ENCODE measurements around the gene MANBA.

The MANBA gene

DNA sequence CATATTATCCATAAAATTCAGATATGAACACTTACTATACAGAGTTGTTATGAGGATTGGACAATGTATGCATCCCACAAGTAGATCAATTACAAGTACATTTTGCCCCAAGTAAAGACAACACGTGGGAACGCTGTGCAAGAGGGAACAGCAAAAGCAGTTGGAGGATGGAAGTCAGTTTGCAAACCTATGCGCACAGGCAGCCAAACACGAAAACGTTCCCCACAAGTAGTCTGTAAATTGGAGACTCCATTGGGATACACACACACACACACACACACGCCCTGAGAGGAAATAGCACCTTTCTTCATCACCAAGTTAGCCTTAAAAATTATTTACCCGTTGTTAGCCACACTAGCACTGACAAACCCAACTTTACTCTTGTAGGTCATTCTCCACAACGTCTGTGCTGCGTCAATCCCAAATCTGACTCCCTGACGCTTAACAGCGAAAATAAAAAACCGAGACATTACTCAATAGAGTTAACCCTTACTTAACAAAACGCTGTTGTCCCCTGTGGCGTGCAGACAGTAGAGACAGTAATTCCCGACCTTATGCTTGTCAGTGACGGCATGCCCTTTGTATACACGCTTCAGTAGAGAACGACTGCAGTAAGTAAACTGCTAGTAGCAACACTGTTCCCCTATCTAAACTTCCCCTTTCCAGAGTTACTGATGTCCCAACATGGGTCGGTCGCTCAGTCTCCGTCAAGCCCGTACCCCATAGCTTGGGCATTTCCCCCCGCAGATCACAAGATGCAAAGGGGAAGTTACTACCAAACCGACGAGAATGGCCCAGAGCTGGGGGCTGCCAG, 730 bp downstream of the MANBA start:
- H2BK5ac ChIP-seq (ENCODE audit: low read depth, low read length, poor library complexity, severe bottlenecking), result no peak overlapping the region
- peak overlapping the region; percentile 69 to 71 for H3K4ac ChIP-seq (ENCODE audit: low read depth in 1 of 2, low read length in 2 of 2)
- H2AFZ ChIP-seq (ENCODE audit: low read depth, low read length), result peak overlapping the region; percentile 1
- no peak overlapping the region for H2AK5ac ChIP-seq (ENCODE audit: low read length, severe bottlenecking)
- H2BK120ac ChIP-seq (ENCODE audit: low read depth, low read length), result peak overlapping the region; percentile 89
- H3K4me2 ChIP-seq (ENCODE audit: low read length, poor library complexity, severe bottlenecking), result peak overlapping the region; percentile 77
- H3K27ac ChIP-seq (ENCODE audit: low read length, poor library complexity, severe bottlenecking), result no peak overlapping the region
- no peaks in the 10 kb centered on the region for H3K27me3 ChIP-seq (ENCODE audit: control insufficient read depth in 1 of 2, insufficient read depth in 1 of 2, low read length in 2 of 2)
- peak overlapping the region; percentile 70 to 94 for H3K4me3 ChIP-seq (ENCODE audit: insufficient read depth in 1 of 2, low read depth in 1 of 2, low read length in 2 of 2)
- no peak overlapping the region for H2BK12ac ChIP-seq (ENCODE audit: low read length in 2 of 2)
- no peaks in the 10 kb centered on the region for H3K36me3 ChIP-seq (ENCODE audit: control insufficient read depth in 1 of 2, insufficient read depth in 2 of 2, low read depth in 1 of 2, low read length in 2 of 2)
- under 1% methylated on average over 25 of the region's 25 CpGs for WGBS
- H3K23ac ChIP-seq (ENCODE audit: low read length in 2 of 2), result peak overlapping the region; percentile 1 to 49
- H3K79me1 ChIP-seq (replicated peaks; ENCODE audit: low read length, poor library complexity, severe bottlenecking), result peaks cover 11% of the 10 kb centered on the region
- H3K14ac ChIP-seq (ENCODE audit: low read length in 2 of 2), result peak overlapping the region in 1 of 2 experiments; percentile 78
- no peaks in the 10 kb centered on the region for H3K9me3 ChIP-seq (ENCODE audit: control insufficient read depth, low read length)
- peak overlapping the region; percentile 67 for H4K91ac ChIP-seq (ENCODE audit: low read length)
- peak overlapping the region; percentile 67 to 78 for H3K18ac ChIP-seq (ENCODE audit: low read depth in 1 of 2, low read length in 2 of 2)
- peak; percentile 90 for DNase-seq
- peak overlapping the region; percentile 10 for H4K8ac ChIP-seq (ENCODE audit: low read length)
- peak overlapping the region; percentile 66 for H2BK15ac ChIP-seq (ENCODE audit: low read depth, poor library complexity, severe bottlenecking)
- peak overlapping the region; percentile 95 for H3K9ac ChIP-seq (ENCODE audit: low read length)
- peaks cover 3% of the 10 kb centered on the region for H3K4me1 ChIP-seq (ENCODE audit: control insufficient read depth, insufficient read depth, low read depth, low read length)

DNA sequence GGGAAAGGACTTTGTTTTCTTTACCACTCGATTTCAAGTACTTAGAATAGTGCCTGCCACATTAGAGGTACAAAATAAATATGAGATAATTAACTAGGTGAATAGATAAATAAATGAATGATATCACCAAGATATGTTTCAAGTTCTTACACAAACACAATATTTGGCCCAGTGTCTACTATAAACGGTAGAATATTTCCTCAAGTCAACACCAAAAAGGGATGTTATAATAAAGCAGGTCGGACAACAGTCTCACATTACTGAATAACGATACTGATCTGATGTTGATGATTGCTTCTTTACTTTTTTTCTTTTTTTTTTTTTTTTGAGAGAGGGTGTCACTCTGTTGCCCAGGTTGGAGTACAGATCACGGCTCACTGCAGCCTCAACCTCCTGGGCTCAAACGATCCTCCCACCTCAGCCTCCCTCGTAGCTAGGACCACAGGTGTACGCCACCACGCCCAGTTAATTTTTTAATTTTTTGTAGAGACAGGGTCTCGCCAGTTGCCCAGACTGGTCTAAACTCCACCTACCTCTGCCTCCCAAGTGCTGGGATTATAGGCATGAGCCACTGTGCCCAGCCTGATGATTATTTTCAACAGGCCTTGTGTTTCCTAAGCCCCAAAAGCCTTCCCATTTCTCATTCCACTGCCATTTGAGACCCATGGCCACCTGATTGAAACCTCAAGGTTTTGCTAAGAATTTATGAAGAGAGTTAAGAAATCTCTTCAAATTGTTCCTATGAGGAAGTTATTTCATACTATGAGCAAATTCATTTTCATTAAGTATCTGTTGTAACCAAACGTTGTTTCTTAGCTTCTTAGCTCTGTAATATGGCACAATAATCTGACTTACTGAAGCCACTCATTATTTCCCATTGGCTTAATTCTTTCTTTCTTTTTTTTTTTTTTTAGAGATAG, 2.3 kb downstream of the MANBA start:
- Histone ChIP-seq H2BK5ac (ENCODE audit: low read depth, low read length, poor library complexity, severe bottlenecking) (no peak overlapping the region), H2AFZ (ENCODE audit: low read depth, low read length) (no peak overlapping the region), H2BK12ac (ENCODE audit: low read length in 2 of 2) (no peak overlapping the region), H3K27ac (ENCODE audit: low read length, poor library complexity, severe bottlenecking) (no peak overlapping the region), H4K8ac (ENCODE audit: low read length) (no peak overlapping the region), H2AK5ac (ENCODE audit: low read length, severe bottlenecking) (no peak overlapping the region), H3K18ac (ENCODE audit: low read depth in 1 of 2, low read length in 2 of 2) (no peak overlapping the region), H3K23ac (ENCODE audit: low read length in 2 of 2) (no peak overlapping the region), H3K4ac (ENCODE audit: low read depth in 1 of 2, low read length in 2 of 2) (no peak overlapping the region), H2BK15ac (ENCODE audit: low read depth, poor library complexity, severe bottlenecking) (no peak overlapping the region), H2BK120ac (ENCODE audit: low read depth, low read length) (no peak overlapping the region), H3K9me3 (ENCODE audit: control insufficient read depth, low read length) (no peaks in the 10 kb centered on the region), H4K91ac (ENCODE audit: low read length) (no peak overlapping the region), H3K4me1 (ENCODE audit: control insufficient read depth, insufficient read depth, low read depth, low read length) (peaks cover 3% of the 10 kb centered on the region), H3K79me1 (replicated peaks; ENCODE audit: low read length, poor library complexity, severe bottlenecking) (peaks cover 13% of the 10 kb centered on the region), H3K4me2 (ENCODE audit: low read length, poor library complexity, severe bottlenecking) (no peak overlapping the region), H3K9ac (ENCODE audit: low read length) (no peak overlapping the region), H3K4me3 (ENCODE audit: insufficient read depth in 1 of 2, low read depth in 1 of 2, low read length in 2 of 2) (no peak overlapping the region), H3K14ac (ENCODE audit: low read length in 2 of 2) (no peak overlapping the region), H3K36me3 (ENCODE audit: control insufficient read depth in 1 of 2, insufficient read depth in 2 of 2, low read depth in 1 of 2, low read length in 2 of 2) (no peaks in the 10 kb centered on the region), H3K27me3 (ENCODE audit: control insufficient read depth in 1 of 2, insufficient read depth in 1 of 2, low read length in 2 of 2) (no peaks in the 10 kb centered on the region)
- 97% methylated on average over 8 of the region's 11 CpGs for WGBS
- DNase-seq, result no peak

DNA sequence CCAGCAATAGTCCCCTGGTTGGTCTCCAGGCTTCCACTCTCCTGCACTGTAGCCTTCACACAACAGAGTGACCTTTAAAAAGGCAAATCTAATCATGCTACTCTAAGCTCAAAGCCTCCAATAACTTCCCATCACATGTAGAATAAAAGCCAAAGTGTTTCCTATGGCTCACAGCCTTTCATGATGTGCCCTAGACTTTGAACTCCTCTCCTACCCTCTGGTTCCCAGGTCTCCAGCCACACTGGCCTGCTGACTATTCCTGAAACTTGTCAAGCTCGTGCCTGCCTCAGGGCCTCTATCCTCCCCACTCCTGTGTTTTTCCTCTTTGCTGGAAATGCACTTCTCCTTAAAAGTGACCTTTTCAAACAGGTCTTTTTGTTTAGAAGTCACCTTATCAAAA, 3.1 kb downstream of the MANBA start:
- Histone ChIP-seq H2BK120ac (ENCODE audit: low read depth, low read length) (no peak overlapping the region), H3K14ac (ENCODE audit: low read length in 2 of 2) (no peak overlapping the region), H2AK5ac (ENCODE audit: low read length, severe bottlenecking) (no peak overlapping the region), H3K27me3 (ENCODE audit: control insufficient read depth in 1 of 2, insufficient read depth in 1 of 2, low read length in 2 of 2) (no peaks in the 10 kb centered on the region), H3K23ac (ENCODE audit: low read length in 2 of 2) (no peak overlapping the region), H3K9me3 (ENCODE audit: control insufficient read depth, low read length) (no peaks in the 10 kb centered on the region), H3K4me1 (ENCODE audit: control insufficient read depth, insufficient read depth, low read depth, low read length) (peaks cover 3% of the 10 kb centered on the region), H3K36me3 (ENCODE audit: control insufficient read depth in 1 of 2, insufficient read depth in 2 of 2, low read depth in 1 of 2, low read length in 2 of 2) (no peaks in the 10 kb centered on the region), H2BK12ac (ENCODE audit: low read length in 2 of 2) (no peak overlapping the region), H3K4ac (ENCODE audit: low read depth in 1 of 2, low read length in 2 of 2) (peak overlapping the region in 1 of 2 experiments; percentile 35), H4K8ac (ENCODE audit: low read length) (no peak overlapping the region), H4K91ac (ENCODE audit: low read length) (no peak overlapping the region), H3K4me2 (ENCODE audit: low read length, poor library complexity, severe bottlenecking) (no peak overlapping the region), H3K9ac (ENCODE audit: low read length) (no peak overlapping the region), H2AFZ (ENCODE audit: low read depth, low read length) (no peak overlapping the region), H3K27ac (ENCODE audit: low read length, poor library complexity, severe bottlenecking) (no peak overlapping the region), H3K18ac (ENCODE audit: low read depth in 1 of 2, low read length in 2 of 2) (no peak overlapping the region), H2BK15ac (ENCODE audit: low read depth, poor library complexity, severe bottlenecking) (no peak overlapping the region), H3K79me1 (replicated peaks; ENCODE audit: low read length, poor library complexity, severe bottlenecking) (peaks cover 13% of the 10 kb centered on the region), H3K4me3 (ENCODE audit: insufficient read depth in 1 of 2, low read depth in 1 of 2, low read length in 2 of 2) (no peak overlapping the region), H2BK5ac (ENCODE audit: low read depth, low read length, poor library complexity, severe bottlenecking) (no peak overlapping the region)
- DNase-seq, result no peak
- WGBS, result 96% methylated on average over 1 of the region's 1 CpG

DNA sequence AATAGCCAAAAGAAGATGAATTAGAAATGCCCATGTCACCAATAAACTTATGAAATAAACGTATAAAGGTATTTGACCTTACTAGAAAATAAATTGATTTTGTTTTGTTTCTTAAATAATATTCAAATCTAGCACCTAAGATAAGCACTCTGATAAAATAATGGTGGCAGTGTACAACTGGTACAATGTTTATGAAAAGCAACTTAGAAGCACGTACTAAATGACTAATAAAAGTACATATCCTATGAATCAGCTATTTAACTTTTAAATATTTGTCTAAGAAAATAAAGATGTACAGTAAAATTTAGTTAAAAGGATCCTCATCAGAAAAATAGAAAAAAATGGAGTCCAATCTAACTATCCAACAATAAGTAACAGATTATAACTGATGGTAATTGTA, 6.7 kb downstream of the MANBA start:
- Histone ChIP-seq H3K18ac (ENCODE audit: low read depth in 1 of 2, low read length in 2 of 2) (no peak overlapping the region), H3K14ac (ENCODE audit: low read length in 2 of 2) (no peak overlapping the region), H2AFZ (ENCODE audit: low read depth, low read length) (no peak overlapping the region), H3K9ac (ENCODE audit: low read length) (no peak overlapping the region), H3K4me2 (ENCODE audit: low read length, poor library complexity, severe bottlenecking) (no peak overlapping the region), H3K23ac (ENCODE audit: low read length in 2 of 2) (no peak overlapping the region), H2AK5ac (ENCODE audit: low read length, severe bottlenecking) (no peak overlapping the region), H3K4me1 (ENCODE audit: control insufficient read depth, insufficient read depth, low read depth, low read length) (no peaks in the 10 kb centered on the region), H3K4me3 (ENCODE audit: insufficient read depth in 1 of 2, low read depth in 1 of 2, low read length in 2 of 2) (no peak overlapping the region), H3K27me3 (ENCODE audit: control insufficient read depth in 1 of 2, insufficient read depth in 1 of 2, low read length in 2 of 2) (no peaks in the 10 kb centered on the region), H3K36me3 (ENCODE audit: control insufficient read depth in 1 of 2, insufficient read depth in 2 of 2, low read depth in 1 of 2, low read length in 2 of 2) (peaks cover 0 to 14% of the 10 kb centered on the region in 2 experiments), H3K4ac (ENCODE audit: low read depth in 1 of 2, low read length in 2 of 2) (no peak overlapping the region), H2BK120ac (ENCODE audit: low read depth, low read length) (no peak overlapping the region), H2BK15ac (ENCODE audit: low read depth, poor library complexity, severe bottlenecking) (no peak overlapping the region), H4K91ac (ENCODE audit: low read length) (no peak overlapping the region), H3K27ac (ENCODE audit: low read length, poor library complexity, severe bottlenecking) (no peak overlapping the region), H4K8ac (ENCODE audit: low read length) (no peak overlapping the region), H3K9me3 (ENCODE audit: control insufficient read depth, low read length) (no peaks in the 10 kb centered on the region), H2BK12ac (ENCODE audit: low read length in 2 of 2) (no peak overlapping the region), H3K79me1 (replicated peaks; ENCODE audit: low read length, poor library complexity, severe bottlenecking) (peaks cover 24% of the 10 kb centered on the region), H2BK5ac (ENCODE audit: low read depth, low read length, poor library complexity, severe bottlenecking) (no peak overlapping the region)
- WGBS, result no CpG with 5 or more reads among the region's 2 CpGs
- no peak for DNase-seq
